ENCODE data around the gene CEP72.
"Not testable (repeated sequence)": the region's sequence is repeated elsewhere in the genome, so short reads cannot be mapped to it uniquely, and the experiment has no call there.

The CEP72 gene

GRCh38 chr5:682651-683358 lies 70.7 kb downstream of the CEP72 start:
- H3K4me3 ChIP-seq (ENCODE audit: low read length); H3K4me1 ChIP-seq (ENCODE audit: insufficient read depth, low read length); H3K9ac ChIP-seq (ENCODE audit: low read depth, low read length); H3K27me3 ChIP-seq (ENCODE audit: insufficient read depth, low read length); H3K9me3 ChIP-seq (ENCODE audit: insufficient read depth, low read depth, low read length); H3K27ac ChIP-seq (ENCODE audit: low read depth, low read length); H3K36me3 ChIP-seq (ENCODE audit: insufficient read depth, low read length): not testable (repeated sequence)
- WGBS: 89% methylated on average over 17 of the region's 17 CpGs

GRCh38 chr5:683551-684481 lies 71.7 kb downstream of the CEP72 start:
- H3K36me3 ChIP-seq (ENCODE audit: insufficient read depth, low read length): no peaks in the 10 kb centered on the region

GRCh38 chr5:684751-685216 lies 72.6 kb downstream of the CEP72 start:
- Histone ChIP-seq H3K36me3 (ENCODE audit: insufficient read depth, low read length) (no peaks in the 10 kb centered on the region), H3K4me1 (ENCODE audit: insufficient read depth, low read length) (no peaks in the 10 kb centered on the region), H3K27ac (ENCODE audit: low read depth, low read length) (no peak overlapping the region), H3K9me3 (ENCODE audit: insufficient read depth, low read depth, low read length) (no peaks in the 10 kb centered on the region), H3K4me3 (ENCODE audit: low read length) (no peak overlapping the region), H3K27me3 (ENCODE audit: insufficient read depth, low read length) (no peaks in the 10 kb centered on the region), H3K9ac (ENCODE audit: low read depth, low read length) (no peak overlapping the region)
- 89% methylated on average over 17 of the region's 17 CpGs for WGBS

More at GRCh38 chr5:683551-684481, 71.7 kb downstream of the CEP72 start:
- no peak overlapping the region for H3K4me3 ChIP-seq (ENCODE audit: low read length)
- WGBS: 86% methylated on average over 30 of the region's 30 CpGs
- no peak overlapping the region for H3K27ac ChIP-seq (ENCODE audit: low read depth, low read length)
- no peaks in the 10 kb centered on the region for H3K27me3 ChIP-seq (ENCODE audit: insufficient read depth, low read length)
- H3K4me1 ChIP-seq (ENCODE audit: insufficient read depth, low read length): no peaks in the 10 kb centered on the region
- H3K9me3 ChIP-seq (ENCODE audit: insufficient read depth, low read depth, low read length): no peaks in the 10 kb centered on the region
- no peak overlapping the region for H3K9ac ChIP-seq (ENCODE audit: low read depth, low read length)

- no peak overlapping the region for H3K9ac ChIP-seq (ENCODE audit: low read depth, low read length)
- no peaks in the 10 kb centered on the region for H3K36me3 ChIP-seq (ENCODE audit: insufficient read depth, low read length)
- H3K4me1 ChIP-seq (ENCODE audit: insufficient read depth, low read length): no peaks in the 10 kb centered on the region
- no peak overlapping the region for H3K4me3 ChIP-seq (ENCODE audit: low read length)
- no peak overlapping the region for H3K27ac ChIP-seq (ENCODE audit: low read depth, low read length)
- no peaks in the 10 kb centered on the region for H3K9me3 ChIP-seq (ENCODE audit: insufficient read depth, low read depth, low read length)
- WGBS: 89% methylated on average over 24 of the region's 24 CpGs
- H3K27me3 ChIP-seq (ENCODE audit: insufficient read depth, low read length): no peaks in the 10 kb centered on the region
Measured at GRCh38 chr5:685262-686171, 73.4 kb downstream of the CEP72 start.

- not testable (repeated sequence) for H3K9ac ChIP-seq (ENCODE audit: low read depth, low read length); H3K4me1 ChIP-seq (ENCODE audit: insufficient read depth, low read length); H3K27me3 ChIP-seq (ENCODE audit: insufficient read depth, low read length); H3K36me3 ChIP-seq (ENCODE audit: insufficient read depth, low read length); H3K27ac ChIP-seq (ENCODE audit: low read depth, low read length); H3K9me3 ChIP-seq (ENCODE audit: insufficient read depth, low read depth, low read length); H3K4me3 ChIP-seq (ENCODE audit: low read length)
- WGBS: 89% methylated on average over 12 of the region's 12 CpGs
Measured at GRCh38 chr5:686172-686523, 74.0 kb downstream of the CEP72 start.

- 92% methylated on average over 10 of the region's 12 CpGs for WGBS
- H3K4me1 ChIP-seq (ENCODE audit: insufficient read depth, low read length); H3K27me3 ChIP-seq (ENCODE audit: insufficient read depth, low read length); H3K9me3 ChIP-seq (ENCODE audit: insufficient read depth, low read depth, low read length); H3K27ac ChIP-seq (ENCODE audit: low read depth, low read length); H3K4me3 ChIP-seq (ENCODE audit: low read length); H3K36me3 ChIP-seq (ENCODE audit: insufficient read depth, low read length); H3K9ac ChIP-seq (ENCODE audit: low read depth, low read length): not testable (repeated sequence)
Measured at GRCh38 chr5:686936-687335, 74.8 kb downstream of the CEP72 start.

GRCh38 chr5:688348-689010 lies 76.3 kb downstream of the CEP72 start:
- peaks cover 12% of the 10 kb centered on the region for H3K27me3 ChIP-seq (ENCODE audit: insufficient read depth, low read length)
- not testable (repeated sequence) for H3K4me1 ChIP-seq (ENCODE audit: insufficient read depth, low read length); H3K9ac ChIP-seq (ENCODE audit: low read depth, low read length); H3K27ac ChIP-seq (ENCODE audit: low read depth, low read length); H3K9me3 ChIP-seq (ENCODE audit: insufficient read depth, low read depth, low read length); H3K36me3 ChIP-seq (ENCODE audit: insufficient read depth, low read length); H3K4me3 ChIP-seq (ENCODE audit: low read length)
- WGBS: 88% methylated on average over 16 of the region's 30 CpGs

GRCh38 chr5:690293-690692 lies 78.2 kb downstream of the CEP72 start:
- not testable (repeated sequence) for H3K27ac ChIP-seq (ENCODE audit: low read depth, low read length); H3K9me3 ChIP-seq (ENCODE audit: insufficient read depth, low read depth, low read length); H3K9ac ChIP-seq (ENCODE audit: low read depth, low read length); H3K4me3 ChIP-seq (ENCODE audit: low read length); H3K36me3 ChIP-seq (ENCODE audit: insufficient read depth, low read length); H3K4me1 ChIP-seq (ENCODE audit: insufficient read depth, low read length)
- no CpG with 5 or more reads among the region's 12 CpGs for WGBS
- peaks cover 17% of the 10 kb centered on the region for H3K27me3 ChIP-seq (ENCODE audit: insufficient read depth, low read length)

- H3K9me3 ChIP-seq (ENCODE audit: insufficient read depth, low read depth, low read length); H3K36me3 ChIP-seq (ENCODE audit: insufficient read depth, low read length); H3K27ac ChIP-seq (ENCODE audit: low read depth, low read length); H3K9ac ChIP-seq (ENCODE audit: low read depth, low read length); H3K4me3 ChIP-seq (ENCODE audit: low read length); H3K4me1 ChIP-seq (ENCODE audit: insufficient read depth, low read length): not testable (repeated sequence)
- WGBS: no CpG with 5 or more reads among the region's 23 CpGs
- peaks cover 17% of the 10 kb centered on the region for H3K27me3 ChIP-seq (ENCODE audit: insufficient read depth, low read length)
Measured at GRCh38 chr5:691049-691448, 78.9 kb downstream of the CEP72 start.

GRCh38 chr5:691817-692528 lies 79.8 kb downstream of the CEP72 start:
- H3K9me3 ChIP-seq (ENCODE audit: insufficient read depth, low read depth, low read length): no peaks in the 10 kb centered on the region
- peaks cover 17% of the 10 kb centered on the region for H3K27me3 ChIP-seq (ENCODE audit: insufficient read depth, low read length)
- no peaks in the 10 kb centered on the region for H3K36me3 ChIP-seq (ENCODE audit: insufficient read depth, low read length)
- no peak overlapping the region for H3K4me3 ChIP-seq (ENCODE audit: low read length)
- H3K9ac ChIP-seq (ENCODE audit: low read depth, low read length): no peak overlapping the region
- H3K27ac ChIP-seq (ENCODE audit: low read depth, low read length): no peak overlapping the region
- WGBS: 62% methylated on average over 2 of the region's 2 CpGs
- no peaks in the 10 kb centered on the region for H3K4me1 ChIP-seq (ENCODE audit: insufficient read depth, low read length)
